GM21723 (cell line): Measurements from ENCODE around the gene ZC3H13.
"Not testable (repeated sequence)": the region's sequence is repeated elsewhere in the genome, so short reads cannot be mapped to it uniquely, and the experiment has no call there.

Experiments used
- ATAC-seq: cut with Tn5 transposase; IDR thresholded peaks from one replicate; pipeline ENCODE4 v1.9.1; 2021; ENCODE audit warnings: mild to moderate bottlenecking, moderate library complexity; ENCODE audit not compliant: unreplicated experiment

The ZC3H13 gene

GRCh38 chr13:46010148-46010547 is 42.4 kb downstream of the ZC3H13 start:
- ATAC-seq, result no peak

DNA sequence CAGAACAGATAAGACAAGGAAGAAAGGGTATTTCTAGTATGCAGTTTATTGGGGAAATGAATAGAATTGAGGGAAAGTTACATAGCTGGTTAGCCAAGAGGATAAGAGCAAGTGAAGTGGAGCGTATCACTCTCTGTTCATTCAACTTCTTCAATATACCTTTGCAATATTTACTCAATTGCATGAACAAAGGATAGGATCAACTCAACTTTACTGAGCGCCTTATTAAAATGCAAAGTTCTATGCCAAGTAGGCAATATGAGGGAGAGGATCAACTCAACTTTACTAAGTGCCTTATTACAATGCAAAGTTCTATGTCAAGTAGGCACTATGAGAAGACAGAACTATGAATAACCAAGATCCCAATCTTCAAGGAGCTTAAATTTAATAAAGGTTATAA is 43.9 kb downstream of the ZC3H13 start:
- no peak for ATAC-seq

- ATAC-seq, result no peak
These were observed 45.7 kb downstream of the ZC3H13 start for GRCh38 chr13:46006688-46007452.

DNA sequence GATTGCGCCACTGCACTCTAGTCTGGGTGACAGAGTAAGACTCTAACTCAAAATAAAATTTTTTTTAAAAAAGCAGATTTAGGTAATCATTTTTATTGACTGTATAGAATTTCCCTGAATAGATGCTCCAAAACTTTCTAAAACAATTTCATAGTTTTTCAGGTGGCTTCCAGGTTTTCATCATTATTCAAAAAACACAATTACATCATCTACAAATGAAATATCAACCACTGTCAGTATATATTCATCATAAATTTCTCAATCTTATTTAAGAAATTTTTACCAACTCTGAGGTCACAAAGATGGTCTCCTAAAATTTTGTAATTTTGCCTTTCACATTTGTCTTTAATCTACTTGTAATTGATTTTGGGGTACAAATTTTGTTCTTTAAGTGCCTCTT is 48.1 kb downstream of the ZC3H13 start:
- ATAC-seq, result no peak

DNA sequence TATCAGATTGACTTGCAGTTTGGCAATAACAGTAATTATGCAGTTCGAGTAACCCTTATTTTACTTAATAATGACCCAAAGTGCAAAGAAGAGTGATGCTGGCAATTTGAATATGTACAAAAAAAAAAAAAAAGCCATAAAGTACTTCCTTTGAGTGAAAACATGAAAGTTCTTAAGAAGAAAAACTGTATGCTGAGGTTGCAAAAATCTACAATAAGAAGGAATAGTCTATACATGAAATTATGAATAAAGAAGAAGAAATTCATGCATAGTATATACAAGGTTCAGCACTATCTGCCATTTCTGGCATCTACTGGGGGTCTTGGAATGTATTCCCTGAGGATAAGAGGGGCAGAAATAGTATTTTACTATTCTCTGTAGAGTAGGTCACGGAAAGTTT is 55.9 kb downstream of the ZC3H13 start:
- ATAC-seq, result no peak

- ATAC-seq, result no peak
These were observed 57.3 kb downstream of the ZC3H13 start for GRCh38 chr13:45995245-45995644.

GRCh38 chr13:45994752-45995151 is 57.8 kb downstream of the ZC3H13 start:
- no peak for ATAC-seq

DNA sequence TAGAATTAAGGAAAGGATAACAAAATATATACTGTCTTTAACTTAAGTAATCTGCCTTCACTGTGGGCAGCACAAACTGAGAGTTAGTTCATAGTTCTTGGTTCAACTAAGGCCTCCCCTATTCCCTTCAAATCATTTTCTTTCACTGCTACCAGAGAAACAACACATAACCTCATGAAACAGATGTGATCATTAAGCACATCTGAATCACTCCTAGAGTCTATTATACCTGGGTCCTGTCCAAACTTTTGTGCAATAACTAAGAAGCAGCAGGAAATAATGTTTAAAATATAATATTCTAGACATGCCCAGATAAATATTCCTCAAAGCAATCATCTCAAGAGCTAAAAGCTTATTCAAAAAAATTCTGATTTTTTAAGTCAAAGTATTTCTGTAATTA is 62.9 kb downstream of the ZC3H13 start:
- no peak for ATAC-seq

- ATAC-seq, result not testable (repeated sequence)
These were observed 71.4 kb downstream of the ZC3H13 start for GRCh38 chr13:45981127-45981526.

DNA sequence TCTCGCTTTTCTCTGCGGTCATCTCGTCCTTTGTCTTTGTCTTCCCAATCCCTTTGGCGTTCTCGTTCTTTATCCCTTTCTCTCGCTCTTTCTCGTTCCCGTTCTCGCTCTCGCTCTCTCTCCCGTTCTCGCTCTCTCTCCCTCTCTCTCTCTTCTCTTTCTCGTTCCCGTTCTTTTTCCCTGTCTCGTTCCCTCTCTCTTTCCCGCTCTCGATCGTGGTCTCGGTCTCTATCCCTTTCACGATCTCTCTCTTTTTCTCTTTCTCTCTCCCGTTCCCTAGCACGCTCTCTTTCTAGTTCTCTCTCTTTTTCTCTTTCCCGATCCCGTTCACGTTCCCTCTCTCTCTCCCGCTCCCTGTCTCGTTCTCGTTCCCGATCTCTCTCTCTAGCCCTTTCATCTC is 77.2 kb downstream of the ZC3H13 start:
- ATAC-seq, result no peak

DNA sequence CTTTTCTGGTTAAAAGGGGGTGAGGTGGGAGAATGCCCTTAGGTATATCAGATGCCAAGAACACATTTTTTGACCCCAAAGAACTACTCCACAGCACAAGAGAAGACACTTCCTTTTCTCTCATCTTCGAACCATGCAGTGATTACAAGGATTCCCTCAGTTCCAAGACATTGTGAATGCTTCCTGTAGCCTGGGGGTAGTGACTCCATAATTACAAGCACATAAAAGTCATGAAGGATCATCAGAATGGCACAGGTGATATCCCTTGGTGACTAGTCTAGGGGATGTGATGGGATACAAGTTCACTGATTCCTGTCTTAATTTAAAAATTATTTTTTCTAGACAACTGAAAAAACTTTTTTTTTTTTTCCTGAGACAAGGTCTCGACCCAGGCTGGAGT is 78.0 kb downstream of the ZC3H13 start:
- no peak for ATAC-seq

GRCh38 chr13:45967589-45967988 is 85.0 kb downstream of the ZC3H13 start:
- ATAC-seq, result no peak

DNA sequence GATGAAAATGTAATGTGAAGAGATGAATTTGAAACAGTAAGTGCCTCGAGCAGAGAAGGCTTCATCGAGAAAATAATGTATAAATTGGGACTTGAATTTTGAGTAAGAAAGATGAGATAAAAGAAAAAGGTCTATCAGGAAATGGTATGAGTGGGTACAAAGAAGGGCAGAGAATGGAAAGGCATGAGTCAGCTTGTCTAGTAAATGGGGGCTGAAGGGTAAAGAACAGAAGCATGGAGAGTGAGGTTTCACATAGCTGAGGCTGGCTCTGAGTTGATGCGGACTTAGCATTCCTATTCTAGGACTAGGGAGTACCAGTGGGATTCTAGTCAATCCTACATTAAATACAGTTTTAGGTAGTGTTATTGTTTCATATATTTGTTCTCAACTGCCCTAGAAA is 85.8 kb downstream of the ZC3H13 start:
- ATAC-seq, result no peak

DNA sequence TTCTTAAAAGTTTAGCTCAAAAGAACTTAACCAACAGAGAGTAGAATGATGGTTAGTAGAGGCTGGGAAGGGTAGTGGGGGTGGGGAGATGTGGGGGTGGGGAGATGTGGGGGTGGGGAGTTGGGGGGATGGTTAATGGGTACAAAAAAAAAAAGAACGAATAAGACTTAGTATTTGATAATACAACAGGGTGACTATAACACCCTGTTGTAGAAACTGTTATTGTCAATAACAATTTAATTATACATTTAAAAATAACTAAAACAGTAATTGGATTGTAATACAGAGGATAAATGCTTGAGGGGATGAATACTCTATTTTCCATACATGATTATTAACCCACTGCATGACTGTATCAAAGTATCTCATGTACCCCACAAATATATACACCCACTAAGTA is 91.1 kb downstream of the ZC3H13 start:
- no peak for ATAC-seq

DNA sequence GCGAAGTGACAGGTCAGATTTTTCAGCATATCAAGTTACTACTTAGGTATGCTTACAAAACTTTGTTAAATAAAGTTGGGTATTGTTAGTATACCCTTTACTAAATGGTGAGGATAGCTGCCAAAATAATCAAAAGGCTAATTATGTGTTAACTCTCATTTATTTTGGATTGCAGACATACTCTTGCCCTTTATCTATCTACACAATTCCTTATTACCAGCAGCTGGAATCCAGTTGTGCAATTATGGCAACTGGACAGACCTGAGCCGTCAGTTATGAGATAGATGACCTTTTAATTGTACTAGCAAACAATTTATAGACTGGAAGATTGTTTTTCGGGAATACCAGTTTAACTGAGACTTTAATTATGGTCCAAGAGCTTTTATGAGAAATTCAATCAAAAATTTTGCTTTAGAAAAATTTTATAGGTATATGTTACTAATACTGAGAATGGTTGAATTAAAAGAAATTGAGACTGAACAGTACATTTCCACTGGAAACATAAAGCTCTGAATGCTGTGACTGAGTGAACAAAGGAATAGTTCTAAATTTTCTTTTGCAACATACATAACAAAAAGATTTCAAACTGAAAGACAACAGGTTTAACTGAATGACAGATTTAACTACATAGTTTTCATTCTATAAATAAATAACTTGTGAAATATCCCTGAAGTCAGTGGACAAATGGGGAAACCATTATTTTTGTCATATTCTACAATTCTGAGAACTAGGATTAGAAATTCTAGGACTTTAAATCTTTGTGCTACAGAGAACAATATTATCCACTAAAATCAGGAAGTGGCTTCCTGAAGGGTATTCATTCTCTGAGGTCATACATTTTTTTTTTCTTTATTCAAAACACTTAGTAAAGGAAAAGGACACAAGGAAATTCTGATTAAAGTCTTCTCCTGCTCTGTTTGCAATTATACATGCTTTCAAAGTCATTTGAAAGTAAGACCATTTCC is 97.4 kb downstream of the ZC3H13 start:
- ATAC-seq, result no peak

DNA sequence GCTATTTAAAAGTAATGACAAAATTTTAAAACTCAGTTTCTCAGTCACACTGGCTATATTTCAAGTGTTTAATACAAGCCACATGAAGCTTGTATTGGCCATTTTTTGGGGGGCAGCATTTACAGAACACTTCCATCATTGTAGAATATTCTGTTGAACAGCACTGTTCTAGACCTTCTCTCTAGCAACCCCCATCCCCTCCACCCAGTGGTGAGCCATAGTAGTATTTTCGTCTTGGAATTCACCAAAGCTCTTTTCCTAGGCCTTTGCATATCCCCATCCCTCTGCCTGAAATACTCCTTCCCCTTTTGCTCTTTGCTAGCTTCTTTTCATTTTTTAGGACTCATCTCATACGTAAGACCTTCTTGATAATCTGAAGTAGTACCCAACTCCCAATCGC is 99.5 kb downstream of the ZC3H13 start:
- ATAC-seq, result no peak

- no peak for ATAC-seq
These were observed 100.8 kb downstream of the ZC3H13 start for GRCh38 chr13:45951724-45952123.

GRCh38 chr13:45951166-45951565 is 101.4 kb downstream of the ZC3H13 start:
- no peak for ATAC-seq

DNA sequence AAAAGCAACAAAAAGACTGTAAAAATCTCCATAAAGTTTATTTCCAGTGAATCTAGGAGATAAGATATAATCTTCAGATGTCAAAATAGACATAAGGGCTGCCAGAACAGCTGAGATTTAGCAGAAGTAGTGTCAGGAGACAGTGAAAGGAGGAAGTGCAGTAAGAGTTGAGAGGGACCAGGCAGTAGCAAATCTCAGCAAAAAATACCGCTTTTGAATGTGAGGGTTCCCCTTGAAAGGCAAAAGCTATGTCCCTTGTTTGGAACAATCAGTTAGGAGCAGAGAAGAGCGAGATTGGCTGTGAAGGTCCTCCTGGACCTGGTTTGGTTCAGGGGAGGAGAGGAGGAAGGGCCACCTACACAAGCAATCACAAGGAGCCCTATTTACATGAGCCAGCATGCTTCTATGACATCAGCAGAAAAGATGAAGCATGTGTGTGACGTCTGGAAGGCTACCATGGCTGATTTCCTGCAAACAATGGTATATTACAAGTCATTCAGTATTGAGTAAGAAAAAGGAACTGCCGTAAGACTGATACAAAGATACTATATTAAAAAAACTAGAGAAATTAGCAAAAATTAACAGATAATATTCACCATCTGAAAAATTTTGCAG is 102.1 kb downstream of the ZC3H13 start:
- ATAC-seq, result no peak

DNA sequence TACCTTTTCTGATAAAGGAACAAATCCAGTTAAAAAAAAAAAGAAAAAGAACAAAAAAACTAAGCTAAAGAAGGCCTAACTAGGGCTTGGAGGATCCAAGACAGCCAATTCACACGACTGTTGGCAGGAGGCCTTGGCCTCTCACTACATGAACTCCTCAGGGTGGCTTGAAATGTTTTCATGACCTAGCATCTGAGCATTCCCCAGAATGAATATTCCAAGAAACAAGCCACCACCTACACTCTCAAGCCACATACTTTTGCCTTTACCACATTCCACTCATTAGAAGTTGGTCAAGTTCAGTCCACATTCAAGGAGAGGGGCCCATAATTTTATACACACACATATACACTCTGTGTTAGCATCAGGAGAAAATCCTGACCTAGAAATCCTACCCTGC is 103.4 kb downstream of the ZC3H13 start:
- ATAC-seq, result no peak

DNA sequence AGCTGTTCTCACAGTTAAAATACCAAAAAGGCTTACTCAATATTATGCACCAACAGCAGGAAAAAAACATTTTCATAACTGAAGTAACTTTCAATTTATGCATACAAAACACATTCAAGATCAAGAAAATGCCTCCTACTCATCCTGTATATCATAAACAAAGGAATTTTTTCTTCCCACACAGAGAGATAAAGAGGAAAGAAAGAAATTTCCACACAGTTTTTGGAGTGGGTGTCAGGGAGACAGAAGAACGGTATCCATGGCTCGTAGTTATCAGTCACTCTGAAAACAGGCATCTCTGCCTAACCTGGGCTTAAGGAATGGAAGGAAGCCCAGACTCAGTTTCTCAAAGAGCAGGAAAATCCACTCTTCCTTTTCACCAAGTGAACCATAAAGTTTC is 108.6 kb downstream of the ZC3H13 start:
- no peak for ATAC-seq

GRCh38 chr13:45943120-45943519 is 109.4 kb downstream of the ZC3H13 start:
- no peak for ATAC-seq
